GM23338 (cell line): ENCODE results near the gene KIF20B. TPM values are rescaled to one million over a fixed set of nuclear protein-coding genes. Genes with fewer than 3 reads are reported as not detected.

Experiments used
- ATAC-seq: fragments of 200-7000 bp; cut with Tn5 transposase; 3 replicates; pipeline ENCODE4 v1.9.1; 2020
- DNase-seq: peaks from one replicate; pipeline ENCODE4 v3.0.0-alpha.2; 2015; ENCODE audit warnings: low spot score
- H2AFZ ChIP-seq: fragments of 200-600 bp; sonication (generic); 2 replicates; pipeline ENCODE4 v1.8.0; 2016; ENCODE audit warnings: antibody characterized with exemption, mild to moderate bottlenecking, moderate library complexity
- H3F3A ChIP-seq: fragments of 200-600 bp; sonication (generic); replicated peaks from 2 replicates; pipeline ENCODE4 v1.8.0; 2017; ENCODE audit warnings: antibody characterized with exemption, mixed run types, low read depth
- H3K27ac ChIP-seq: fragments of 200-600 bp; sonication (generic); 2 replicates; pipeline ENCODE4 v1.6.1; 2016; ENCODE audit warnings: low read depth
- H3K27me3 ChIP-seq: fragments of 200-600 bp; sonication (generic); 2 replicates; pipeline ENCODE4 v1.8.0; 2016; ENCODE audit warnings: mild to moderate bottlenecking, mixed run types, moderate library complexity; ENCODE audit not compliant: insufficient read depth
- H3K36me3 ChIP-seq: fragments of 200-600 bp; sonication (generic); 2 replicates; pipeline ENCODE4 v1.8.0; 2016; ENCODE audit warnings: mild to moderate bottlenecking; ENCODE audit not compliant: insufficient read depth
- H3K4me1 ChIP-seq: fragments of 200-600 bp; sonication (generic); 2 replicates; pipeline ENCODE4 v1.8.0; 2016; ENCODE audit warnings: mild to moderate bottlenecking, moderate library complexity; ENCODE audit not compliant: insufficient read depth
- H3K4me2 ChIP-seq: fragments of 200-600 bp; sonication (generic); 2 replicates; pipeline ENCODE4 v1.7.1; 2017; ENCODE audit warnings: mixed run types
- H3K4me3 ChIP-seq: fragments of 200-600 bp; sonication (generic); 2 replicates; pipeline ENCODE4 v1.6.1; 2016; ENCODE audit warnings: mixed run types
- H3K79me2 ChIP-seq: fragments of 200-600 bp; sonication (generic); replicated peaks from 2 replicates; pipeline ENCODE4 v1.8.0; 2017; ENCODE audit warnings: mild to moderate bottlenecking; ENCODE audit not compliant: insufficient read depth
- H3K9me2 ChIP-seq: fragments of 200-600 bp; sonication (generic); 2 replicates; pipeline ENCODE4 v1.8.0; 2017; ENCODE audit not compliant: insufficient read depth
- H4K20me1 ChIP-seq: fragments of 200-600 bp; sonication (generic); replicated peaks from 2 replicates; pipeline ENCODE4 v1.8.0; 2017; ENCODE audit warnings: mild to moderate bottlenecking; ENCODE audit not compliant: insufficient read depth
- H3K27ac Mint-ChIP-seq: 2 replicates; pipeline ENCODE4 v1.8.0; 2020; ENCODE audit warnings: inconsistent platforms, mild to moderate bottlenecking, moderate library complexity, mixed read lengths
- H3K27me3 Mint-ChIP-seq: 3 replicates; pipeline ENCODE4 v1.8.0; 2022; ENCODE audit warnings: low read depth, mild to moderate bottlenecking, moderate library complexity, mixed read lengths, inconsistent platforms; ENCODE audit not compliant: insufficient read depth, poor library complexity
- H3K36me3 Mint-ChIP-seq: 3 replicates; pipeline ENCODE4 v1.8.0; 2021; ENCODE audit warnings: low read depth, mild to moderate bottlenecking, inconsistent platforms, moderate library complexity, mixed read lengths
- H3K4me1 Mint-ChIP-seq: 3 replicates; pipeline ENCODE4 v1.8.0; 2020; ENCODE audit warnings: mild to moderate bottlenecking, inconsistent platforms, mixed read lengths
- H3K4me3 Mint-ChIP-seq: 3 replicates; pipeline ENCODE4 v1.8.0; 2021; ENCODE audit warnings: moderate library complexity, mild to moderate bottlenecking, inconsistent platforms, mixed read lengths
- H3K9me3 Mint-ChIP-seq: 3 replicates; pipeline ENCODE4 v1.8.0; 2020; ENCODE audit warnings: moderate library complexity, mild to moderate bottlenecking, inconsistent platforms, mixed read lengths
- CREB1 ChIP-seq: fragments of 250-450 bp; sonication (Bioruptor Pico); IDR thresholded peaks from 2 replicates; pipeline ENCODE4 v1.5.0; 2020; ENCODE audit warnings: low read depth, mild to moderate bottlenecking, moderate library complexity
- CTCF ChIP-seq, 2 experiments: fragments of 200-600 bp in 1 of 2; sonication (generic) in 1 of 2; conservative IDR thresholded peaks; 2 replicates each; pipeline versions ENCODE4 v1.5.1 to v1.6.1; 2016 to 2017; ENCODE audit warnings: antibody characterized with exemption in 2 of 2, low read depth in 2 of 2, mild to moderate bottlenecking in 2 of 2, moderate library complexity in 1 of 2
- ETS1 ChIP-seq: IDR thresholded peaks from 2 replicates; pipeline ENCODE4 v1.6.1; 2016; ENCODE audit warnings: antibody characterized with exemption
- EZH2 ChIP-seq: fragments of 200-600 bp; sonication (generic); IDR thresholded peaks from one replicate; pipeline ENCODE4 v1.8.0; 2017; ENCODE audit warnings: antibody characterized with exemption, mild to moderate bottlenecking, low read depth; ENCODE audit not compliant: unreplicated experiment
- EZH2phosphoT487 ChIP-seq: fragments of 200-600 bp; sonication (generic); IDR thresholded peaks from one replicate; pipeline ENCODE4 v1.8.1; 2018; ENCODE audit warnings: antibody characterized with exemption; ENCODE audit not compliant: unreplicated experiment
- POLR2AphosphoS5 ChIP-seq: IDR thresholded peaks from 2 replicates; pipeline ENCODE4 v1.6.1; 2016; ENCODE audit warnings: antibody characterized with exemption, low read depth
- STAT1 ChIP-seq: IDR thresholded peaks from one replicate; pipeline ENCODE4 v1.6.1; 2016; ENCODE audit warnings: antibody characterized with exemption; ENCODE audit not compliant: unreplicated experiment
- ZNF114 ChIP-seq: fragments of 250-450 bp; sonication (Bioruptor Pico); IDR thresholded peaks from 2 replicates; pipeline ENCODE4 v1.5.0; 2020; ENCODE audit warnings: mild to moderate bottlenecking, moderate library complexity
- ZNF331 ChIP-seq: fragments of 250-450 bp; sonication (Bioruptor Pico); IDR thresholded peaks from 2 replicates; pipeline ENCODE4 v1.5.0; 2020; ENCODE audit warnings: low read depth, mild to moderate bottlenecking, moderate library complexity
- ZNF462 ChIP-seq: fragments of 250-450 bp; sonication (Bioruptor Pico); IDR thresholded peaks from 2 replicates; pipeline ENCODE4 v1.5.0; 2020; ENCODE audit warnings: mild to moderate bottlenecking, moderate library complexity
- polyA plus RNA-seq: library from polyadenylated mRNA; unstranded; fragments of >200 nt; fragmentation: Nextera tagmentation; extraction: Ambion mirVana; gene quantifications from 2 replicates; pipeline ENCODE4 v1.2.1, GENCODE V29; 2016
- total RNA-seq: library from RNA; depleted of rRNA; stranded (reverse); fragments of >200 nt; shearing (Covaris generic); gene quantifications from 2 replicates; pipeline ENCODE4 v1.2.3, GENCODE V29; 2014

The KIF20B gene
- total and polyA plus RNA-seq, 2 experiments from 2014 or later, result 42.7 to 111 TPM

GRCh38 chr10:89651916-89652573 is 49.3 kb upstream of the KIF20B start:
- Mint-ChIP-seq H3K4me1 (peaks cover 27% of the 10 kb centered on the region), H3K27me3 (peaks cover 7% of the 10 kb centered on the region), H3K4me3 (no peak overlapping the region), H3K36me3 (peaks cover 29% of the 10 kb centered on the region), H3K27ac (no peak overlapping the region), H3K9me3 (peaks cover 31% of the 10 kb centered on the region)
- no peaks in the 10 kb centered on the region for H3F3A ChIP-seq
- H2AFZ ChIP-seq, result no peak overlapping the region
- no peak overlapping the region for H3K4me3 ChIP-seq
- TF ChIP-seq ETS1 (no peak), CTCF (conservative IDR thresholded peaks at IDR 0.05; ENCODE audit: low read depth in 2 of 2) (no peak), EZH2 (no peak), EZH2phosphoT487 (no peak), STAT1 (no peak), POLR2AphosphoS5 (no peak), CREB1 (no peak), ZNF331 (CRISPR knock-in tag) (no peak), ZNF114 (CRISPR knock-in tag) (no peak), ZNF462 (no peak)
- no peaks in the 10 kb centered on the region for H4K20me1 ChIP-seq
- no peak overlapping the region for H3K4me2 ChIP-seq
- no peak for DNase-seq
- H3K9me2 ChIP-seq, result no peaks in the 10 kb centered on the region; the same call in 1 of the 2 replicates
- H3K79me2 ChIP-seq, result no peaks in the 10 kb centered on the region
- no peaks in the 10 kb centered on the region for H3K36me3 ChIP-seq
- ATAC-seq, result no peak
- H3K27ac ChIP-seq, result no peak overlapping the region
- peaks cover under 1% of the 10 kb centered on the region; the same call in 1 of the 2 replicates for H3K4me1 ChIP-seq
- H3K27me3 ChIP-seq, result no peaks in the 10 kb centered on the region
